GM11168 (cell line): ENCODE measurements around the gene VDAC1.
"Not testable (repeated sequence)": the region's sequence is repeated elsewhere in the genome, so short reads cannot be mapped to it uniquely, and the experiment has no call there.

ENCODE experiments used
- in situ Hi-C: fragments of 300-500 bp; cut with MboI; formaldehyde crosslinking; loops from one replicate; pipeline ENCODE4 v1.12.0; 2022; ENCODE audit warnings: low sequenced_read_pairs; ENCODE audit not compliant: unreplicated experiment

VDAC1 gene

DNA sequence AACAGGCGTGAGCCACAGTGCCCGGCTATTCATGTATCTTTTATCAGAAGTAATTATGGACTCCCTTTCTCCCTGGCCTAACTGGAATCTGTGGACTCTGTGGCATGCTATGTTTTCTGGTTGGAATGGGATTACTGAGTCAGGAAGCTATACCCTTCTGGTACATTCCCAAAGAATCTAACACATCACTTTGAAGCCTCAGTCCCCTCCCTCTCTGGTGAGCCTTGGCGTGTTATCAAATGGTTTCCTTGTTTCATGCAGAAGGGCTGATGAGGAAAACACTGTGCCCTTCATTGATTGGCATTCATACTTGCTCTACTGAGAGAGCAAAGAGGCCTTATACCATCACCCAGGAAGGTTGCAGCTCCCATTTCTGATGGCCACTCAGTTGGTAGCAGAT, 59.2 kb downstream of the VDAC1 start:
- in situ Hi-C loops: loop anchor here (10.0 kb wide), 2 partner anchors 391 to 521 kb away; no protein-coding TSS in a partner anchor

DNA sequence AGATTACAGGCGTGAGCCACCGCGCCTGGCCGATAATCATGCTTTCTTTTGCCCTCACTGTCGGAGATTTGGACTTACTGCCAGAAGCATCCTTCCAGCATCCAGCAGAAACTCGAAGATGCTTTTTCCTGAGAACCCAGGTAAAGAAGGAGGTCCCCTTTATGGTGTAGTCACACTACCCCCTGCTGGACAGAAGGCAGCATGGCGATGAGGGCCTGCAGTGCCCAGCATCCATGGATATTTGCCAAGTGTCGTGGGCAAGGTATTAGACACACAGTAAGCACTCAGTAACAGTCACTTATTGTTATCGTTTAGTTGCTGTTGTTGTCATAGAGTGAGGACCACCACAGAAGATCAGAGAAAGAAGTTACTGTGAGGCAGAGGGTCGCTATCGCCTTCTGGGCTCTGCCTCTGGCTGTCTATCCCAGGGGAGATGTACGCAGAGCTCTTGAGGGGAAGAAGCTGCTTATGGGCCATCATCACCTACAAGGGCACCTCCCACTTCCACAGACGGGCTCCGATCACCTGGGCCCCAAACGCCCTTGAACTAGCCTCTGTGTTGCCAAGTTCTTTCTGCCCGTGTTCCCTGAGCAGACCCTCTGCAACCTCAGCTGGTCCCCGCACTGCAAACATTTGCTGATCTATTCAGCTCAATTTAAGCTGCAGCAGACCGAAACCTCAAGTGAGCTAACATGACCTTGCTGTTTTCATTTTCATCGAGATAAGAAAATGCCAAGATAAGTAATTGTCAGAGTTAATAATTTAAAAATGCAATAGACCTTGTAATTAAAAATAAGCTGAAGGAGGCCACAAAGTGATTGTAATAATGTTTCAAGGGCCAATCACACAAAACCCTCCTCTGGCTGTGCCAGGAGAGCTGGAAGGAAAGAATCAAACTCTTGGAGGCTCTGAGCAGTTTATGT, 60.3 kb downstream of the VDAC1 start:
- in situ Hi-C loops: loop anchor here (10.0 kb wide), 2 partner anchors 390 to 520 kb away; no protein-coding TSS in a partner anchor

DNA sequence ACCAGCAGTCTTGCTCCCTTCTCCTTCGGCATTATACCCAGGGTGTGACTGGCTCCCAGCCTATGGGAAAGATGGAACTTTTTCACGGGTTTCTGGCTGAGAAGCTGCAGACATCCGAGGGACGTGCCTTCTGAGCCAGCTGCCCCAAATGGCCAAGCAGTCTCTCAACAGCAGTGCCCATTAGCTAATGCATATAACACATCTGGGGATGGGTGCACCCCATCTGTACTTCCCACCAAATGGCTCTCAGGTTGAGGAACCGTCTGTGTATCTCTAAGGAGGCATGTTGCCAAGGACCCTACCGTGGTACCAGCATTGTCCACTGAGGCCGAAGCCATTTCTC, 61.3 kb downstream of the VDAC1 start:
- in situ Hi-C loops: loop anchor here (10.0 kb wide), 2 partner anchors 389 to 519 kb away; no protein-coding TSS in a partner anchor

DNA sequence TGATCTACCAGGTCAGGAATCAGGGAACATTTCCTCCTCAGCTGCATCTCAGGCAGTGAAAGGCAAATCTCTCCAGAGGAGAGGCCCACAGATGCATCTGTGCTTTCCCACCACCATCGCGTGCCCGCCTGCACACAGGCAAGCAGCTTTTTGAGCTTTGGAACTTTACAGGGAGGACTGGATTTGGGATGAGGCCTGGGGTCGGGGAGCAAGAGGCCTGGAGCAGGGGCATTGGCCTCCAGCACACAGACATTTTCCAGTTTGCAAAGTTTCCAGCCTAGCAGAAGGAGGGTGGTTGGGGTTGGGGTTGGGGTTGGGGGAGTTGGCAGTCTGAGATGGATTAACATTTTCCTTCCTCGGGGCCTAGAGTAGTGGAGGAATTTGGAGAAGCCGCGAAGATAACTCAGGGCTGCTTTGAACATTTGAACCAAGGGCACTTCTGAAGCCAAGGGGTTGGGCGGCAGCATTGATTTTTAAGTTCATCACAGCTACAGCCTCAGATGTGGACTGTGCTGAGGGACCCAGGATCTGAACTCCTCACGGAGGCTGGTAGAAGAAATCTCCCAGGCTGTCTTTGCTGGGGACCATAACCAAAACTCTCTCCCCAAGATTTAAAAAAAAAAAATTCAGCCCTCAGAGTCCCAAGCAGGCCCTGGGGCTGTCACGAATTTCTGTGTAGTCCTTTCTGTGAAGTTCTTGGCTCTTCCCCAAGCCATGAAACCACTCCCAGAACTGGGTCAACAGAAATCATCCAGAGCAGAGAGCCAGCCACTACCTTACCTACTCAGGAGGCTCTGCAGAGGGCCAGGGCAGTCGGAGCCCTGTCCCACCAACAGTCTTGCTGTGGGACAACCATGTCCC, 61.9 kb downstream of the VDAC1 start:
- in situ Hi-C loops: loop anchor here (10.0 kb wide), 2 partner anchors 388 to 518 kb away; no protein-coding TSS in a partner anchor

DNA sequence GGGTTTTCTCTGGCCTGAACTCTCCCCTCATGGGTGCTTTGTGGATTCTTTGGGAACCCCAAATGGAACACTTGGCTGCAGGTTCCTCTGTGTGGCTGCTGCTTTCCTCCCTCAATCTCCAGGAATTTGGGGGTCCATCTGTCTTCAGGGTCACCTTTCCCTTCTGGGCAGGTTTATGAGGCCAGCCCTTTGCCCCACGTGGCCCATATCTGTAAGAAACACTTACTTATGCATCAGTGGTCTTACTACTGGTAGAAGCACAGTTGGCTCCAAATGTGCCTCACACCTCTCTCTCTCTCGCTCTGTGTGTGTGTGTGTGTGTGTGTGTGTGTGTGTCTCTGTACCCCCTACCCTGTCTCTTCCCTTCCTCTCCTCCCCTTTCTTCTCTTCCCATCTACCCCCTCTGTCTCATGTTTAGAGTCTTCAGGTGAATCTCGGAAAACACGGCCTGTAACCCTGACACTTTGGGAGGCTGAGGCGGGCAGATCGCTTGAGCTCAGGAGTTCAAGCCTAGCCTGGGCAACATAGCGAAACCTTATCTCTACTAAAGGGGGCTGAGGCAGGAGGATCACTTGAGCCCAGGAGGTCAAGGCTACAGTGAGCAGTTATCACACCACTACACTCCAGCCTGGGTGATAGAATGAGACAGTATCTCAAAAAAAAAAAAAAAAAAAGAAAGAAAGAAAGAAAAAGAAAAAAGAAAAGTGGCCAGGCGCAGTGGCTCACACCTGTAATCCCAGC, 63.1 kb downstream of the VDAC1 start:
- in situ Hi-C loops: loop anchor here (10.0 kb wide), 2 partner anchors 387 to 517 kb away; no protein-coding TSS in a partner anchor

DNA sequence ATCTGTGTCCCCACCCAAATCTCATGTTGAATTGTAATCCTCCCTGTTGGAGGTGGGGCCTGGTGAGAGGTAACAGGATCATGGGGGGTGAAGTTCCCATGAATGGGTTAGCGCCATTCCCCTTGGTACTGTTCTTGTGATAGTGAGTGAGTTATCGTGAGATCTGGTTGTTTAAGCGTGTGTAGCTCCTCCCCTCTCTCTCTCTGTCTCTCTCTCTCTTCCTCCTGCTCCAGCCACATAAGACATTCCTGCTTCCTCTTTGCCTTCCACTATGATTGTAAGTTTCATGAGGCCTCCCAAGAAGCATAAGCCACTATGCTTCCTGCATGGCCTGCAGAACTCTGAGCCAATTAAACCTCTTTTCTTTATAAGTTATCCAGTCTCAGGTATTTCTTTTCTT, 65.1 kb downstream of the VDAC1 start:
- in situ Hi-C loops: loop anchor here (10.0 kb wide), 2 partner anchors 385 to 515 kb away; no protein-coding TSS in a partner anchor

DNA sequence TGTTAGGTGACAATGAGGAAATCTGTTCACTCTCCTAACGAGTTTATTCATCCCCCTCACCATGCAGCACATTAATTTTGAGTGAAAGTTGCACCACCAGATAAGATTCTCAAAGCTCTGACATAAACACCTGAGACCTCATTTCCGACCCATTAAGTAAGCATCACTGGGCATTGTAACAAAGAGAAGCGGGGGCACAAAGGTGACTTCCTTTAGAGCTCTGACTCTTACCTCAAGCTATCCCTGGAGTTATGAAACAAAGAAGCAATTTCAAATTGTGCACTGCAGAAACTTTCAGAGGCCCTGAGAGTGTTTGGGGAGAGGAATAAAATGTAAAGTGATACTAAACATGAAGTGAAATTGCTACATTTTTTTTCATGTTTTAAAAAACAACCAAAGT, 65.8 kb downstream of the VDAC1 start:
- in situ Hi-C loops: no loop called here

DNA sequence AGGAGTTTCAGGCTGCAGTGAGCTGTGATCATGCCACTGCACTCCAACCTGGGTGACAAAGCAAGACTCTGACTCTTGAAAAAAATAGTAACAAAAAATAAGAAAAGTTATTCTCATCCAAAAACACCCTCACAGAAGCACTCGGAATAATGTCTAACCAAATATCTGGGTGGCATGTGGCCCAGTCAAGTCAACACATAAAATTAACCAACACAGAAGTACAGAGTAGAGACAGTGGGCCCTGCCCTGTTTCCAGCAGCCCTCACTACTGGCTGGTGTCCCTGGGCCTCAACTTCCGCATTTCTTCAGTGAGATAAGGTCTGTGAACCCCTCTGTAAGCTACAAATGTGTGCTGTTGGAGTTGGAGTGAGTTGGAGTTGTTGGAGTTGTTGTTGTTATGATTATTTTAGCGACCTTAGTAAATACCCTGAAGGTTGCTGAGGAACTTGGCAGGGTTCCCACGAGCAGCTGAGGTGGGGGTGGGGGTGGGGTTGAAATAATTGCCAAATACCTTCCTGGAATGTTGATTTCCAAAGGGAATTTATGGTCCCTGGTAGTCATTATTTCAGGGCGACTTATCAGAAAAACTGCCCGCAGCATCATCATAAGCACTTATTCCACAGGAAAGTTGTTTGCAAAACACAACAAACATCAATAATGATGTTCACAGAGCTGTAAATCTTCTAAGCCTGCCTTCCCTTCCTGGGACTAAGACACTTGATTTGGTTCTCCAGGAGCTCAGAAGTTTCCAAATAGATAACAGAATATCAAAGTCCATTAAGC, 66.5 kb downstream of the VDAC1 start:
- in situ Hi-C loops: no loop called here

DNA sequence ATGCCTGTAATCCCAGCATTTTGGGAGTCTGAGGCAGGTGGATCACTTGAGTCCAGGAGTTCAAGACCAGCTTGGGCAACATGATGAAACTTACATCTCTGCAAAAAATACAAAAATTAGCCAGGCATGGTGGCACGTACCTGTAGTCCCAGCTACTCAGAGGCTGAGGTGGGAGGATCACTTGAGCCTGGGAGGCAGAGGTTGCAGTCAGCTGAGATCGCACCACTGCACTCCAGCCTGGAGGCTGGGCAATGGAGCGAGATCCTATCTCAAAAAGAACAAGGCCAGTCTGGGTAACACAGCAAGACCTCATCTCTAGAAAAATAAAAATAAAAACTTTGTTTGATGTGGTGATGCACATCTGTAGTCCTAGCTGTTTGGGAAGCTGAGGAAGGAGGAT, 67.1 kb downstream of the VDAC1 start:
- in situ Hi-C loops: not testable (repeated sequence)

DNA sequence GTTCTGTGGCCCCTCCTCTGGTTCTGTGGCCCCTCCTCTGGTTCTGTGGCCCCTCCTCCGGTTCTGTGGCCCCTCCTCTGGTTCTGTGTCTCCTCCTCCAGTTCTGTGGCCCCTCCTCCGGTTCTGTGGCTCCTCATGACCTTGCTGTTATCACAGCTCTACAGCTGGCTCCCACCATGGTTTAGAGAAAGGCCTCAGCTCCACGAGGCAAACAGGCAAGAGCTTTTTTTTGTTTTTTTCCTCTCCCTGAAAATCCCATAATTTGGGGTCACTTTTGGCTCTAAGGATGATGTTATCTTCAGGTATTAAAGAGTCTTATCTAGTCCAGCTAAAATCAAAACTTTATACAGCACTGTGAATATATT, 68.1 kb downstream of the VDAC1 start:
- in situ Hi-C loops: no loop called here

DNA sequence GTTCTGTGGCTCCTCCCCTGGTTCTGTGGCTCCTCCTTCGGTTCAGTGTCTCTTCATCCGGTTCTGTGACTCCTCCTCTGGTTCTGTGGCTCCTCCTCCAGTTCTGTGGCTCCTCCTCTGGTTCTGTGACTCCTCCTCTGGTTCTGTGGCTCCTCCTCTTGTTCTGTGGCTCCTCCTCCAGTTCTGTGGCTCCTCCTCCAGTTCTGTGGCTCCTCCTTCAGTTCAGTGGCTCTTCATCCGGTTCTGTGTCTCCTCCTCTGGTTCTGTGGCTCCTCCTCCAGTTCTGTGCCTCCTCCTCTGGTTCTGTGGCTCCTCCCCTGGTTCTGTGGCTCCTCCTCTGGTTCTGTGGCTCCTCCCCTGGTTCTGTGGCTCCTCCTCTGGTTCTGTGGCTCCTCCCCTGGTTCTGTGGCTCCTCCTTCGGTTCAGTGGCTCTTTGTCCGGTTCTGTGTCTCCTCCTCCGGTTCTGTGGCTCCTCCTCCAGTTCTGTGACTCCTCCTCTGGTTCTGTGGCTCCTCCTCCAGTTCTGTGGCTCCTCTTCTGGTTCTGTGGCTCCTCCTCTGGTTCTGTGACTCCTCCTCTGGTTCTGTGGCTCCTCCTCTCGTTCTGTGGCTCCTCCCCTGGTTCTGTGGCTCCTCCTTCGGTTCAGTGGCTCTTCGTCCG, 68.7 kb downstream of the VDAC1 start:
- in situ Hi-C loops: not testable (repeated sequence)

DNA sequence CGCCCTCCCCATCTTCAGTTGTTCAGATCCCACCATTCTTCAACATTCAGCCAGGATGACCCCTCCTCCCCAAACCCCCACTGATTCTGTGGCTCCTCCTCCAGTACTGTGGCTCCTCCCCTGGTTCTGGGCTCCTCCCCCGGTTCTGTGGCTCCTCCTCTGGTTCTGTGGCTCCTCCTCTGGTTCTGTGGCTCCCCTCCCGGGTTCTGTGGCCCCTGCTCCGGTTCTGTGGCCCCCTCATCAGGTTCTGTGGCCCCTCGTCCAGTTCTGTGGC, 69.2 kb downstream of the VDAC1 start:
- in situ Hi-C loops: no loop called here

DNA sequence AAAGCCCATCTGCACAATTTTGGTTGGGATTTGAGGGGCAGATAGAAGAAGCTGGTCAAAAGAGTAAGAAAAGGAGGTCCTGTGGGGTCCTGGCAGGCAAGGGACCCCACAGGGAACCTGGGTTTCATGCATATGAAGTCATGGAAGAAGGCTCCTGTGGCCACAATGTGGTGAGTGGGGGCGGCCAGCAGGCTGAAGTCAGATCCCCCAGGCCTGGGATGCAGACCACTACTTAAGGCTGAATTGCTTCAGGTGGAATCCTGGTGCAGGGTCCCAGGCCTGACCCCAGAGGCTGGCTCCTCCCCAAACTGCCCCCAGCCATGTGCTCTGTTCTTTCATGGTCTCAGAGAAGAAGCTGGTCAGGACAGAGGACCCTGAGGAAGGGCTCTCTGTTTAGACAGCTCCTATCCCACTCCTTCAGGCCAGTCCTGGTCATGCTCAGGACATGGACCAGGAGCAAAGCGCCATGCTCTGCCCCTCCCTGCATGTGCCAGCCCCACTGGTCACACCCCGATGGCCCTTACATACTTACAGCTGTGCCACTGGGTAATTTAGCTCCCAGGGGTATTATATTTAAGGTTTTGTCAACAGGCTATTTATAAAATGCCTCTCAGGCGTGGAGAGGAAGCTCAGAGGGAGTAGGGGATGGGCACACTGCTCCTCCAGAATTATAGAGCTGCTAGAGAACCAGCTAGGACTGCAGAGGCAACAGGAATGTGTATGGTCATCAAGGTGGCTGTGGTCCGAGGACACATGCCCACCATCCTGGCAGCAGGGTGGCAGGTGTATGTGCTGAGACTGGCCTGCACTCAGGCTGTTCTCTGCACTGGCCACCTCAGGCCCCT, 69.7 kb downstream of the VDAC1 start:
- in situ Hi-C loops: no loop called here

DNA sequence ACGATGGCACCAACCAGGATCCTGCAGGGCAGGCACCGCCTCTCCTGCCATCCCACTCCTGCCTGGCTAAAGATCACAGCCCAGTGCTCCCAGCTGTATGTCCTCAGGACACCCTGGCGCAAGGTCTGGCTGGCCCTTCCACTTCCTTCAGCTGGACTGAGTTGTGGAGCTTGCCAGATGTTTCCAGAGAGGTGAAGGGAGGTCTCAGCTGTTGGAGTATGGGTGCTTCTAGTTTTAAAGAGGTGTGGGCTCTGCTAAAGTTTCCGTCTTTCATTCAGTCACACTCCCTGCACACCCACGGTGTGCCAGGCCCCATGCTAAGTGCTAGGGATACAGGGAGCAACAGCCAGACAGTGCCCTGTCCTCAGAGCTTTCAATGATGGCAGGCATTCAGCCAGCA, 70.5 kb downstream of the VDAC1 start:
- in situ Hi-C loops: no loop called here

DNA sequence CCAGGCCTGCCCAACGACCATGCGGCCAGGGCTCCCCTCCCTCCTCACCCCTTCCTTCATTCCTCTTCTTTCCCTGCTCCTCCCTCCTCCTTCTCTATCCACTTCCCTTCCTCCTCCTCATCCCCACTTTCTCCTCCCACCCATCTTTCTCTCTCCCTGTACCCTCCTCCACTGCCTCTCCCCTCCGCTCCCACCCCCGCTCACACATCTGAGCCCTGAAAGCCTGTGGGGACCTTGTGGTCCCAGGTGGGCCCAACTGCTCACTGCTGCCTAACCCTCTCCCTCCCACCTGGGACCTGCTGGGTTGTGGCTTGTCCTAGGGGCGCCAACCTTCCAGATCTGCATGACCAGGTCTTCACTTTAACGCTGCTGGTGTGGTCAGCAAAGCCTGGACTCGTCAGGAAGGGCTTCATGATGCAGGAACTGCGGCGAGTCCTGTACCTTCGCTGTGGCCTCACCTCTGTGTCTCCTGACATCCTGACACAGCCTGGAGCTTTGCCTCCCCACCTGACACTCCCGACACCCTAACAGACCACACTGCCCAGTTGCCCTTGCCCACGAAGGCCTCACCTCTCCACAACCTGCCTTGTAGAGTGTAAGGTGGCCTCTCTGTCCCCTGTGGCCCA, 71.0 kb downstream of the VDAC1 start:
- in situ Hi-C loops: no loop called here

DNA sequence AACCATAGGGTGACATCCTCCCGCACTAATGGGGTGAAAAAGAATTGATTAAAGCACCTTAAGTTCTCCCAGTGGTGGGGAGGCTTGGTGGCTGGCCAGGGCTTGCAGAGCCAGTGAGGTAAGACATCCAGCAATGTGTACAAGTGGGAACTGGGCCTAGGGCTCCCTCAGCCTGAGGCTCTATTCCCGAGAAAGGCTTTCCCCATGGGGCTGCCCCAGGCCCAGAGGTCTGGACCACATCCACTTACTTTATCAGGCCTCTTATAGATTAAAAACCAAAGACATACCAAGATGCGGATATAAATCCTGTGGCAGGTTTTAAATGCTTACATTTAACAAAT, 71.6 kb downstream of the VDAC1 start:
- in situ Hi-C loops: no loop called here

DNA sequence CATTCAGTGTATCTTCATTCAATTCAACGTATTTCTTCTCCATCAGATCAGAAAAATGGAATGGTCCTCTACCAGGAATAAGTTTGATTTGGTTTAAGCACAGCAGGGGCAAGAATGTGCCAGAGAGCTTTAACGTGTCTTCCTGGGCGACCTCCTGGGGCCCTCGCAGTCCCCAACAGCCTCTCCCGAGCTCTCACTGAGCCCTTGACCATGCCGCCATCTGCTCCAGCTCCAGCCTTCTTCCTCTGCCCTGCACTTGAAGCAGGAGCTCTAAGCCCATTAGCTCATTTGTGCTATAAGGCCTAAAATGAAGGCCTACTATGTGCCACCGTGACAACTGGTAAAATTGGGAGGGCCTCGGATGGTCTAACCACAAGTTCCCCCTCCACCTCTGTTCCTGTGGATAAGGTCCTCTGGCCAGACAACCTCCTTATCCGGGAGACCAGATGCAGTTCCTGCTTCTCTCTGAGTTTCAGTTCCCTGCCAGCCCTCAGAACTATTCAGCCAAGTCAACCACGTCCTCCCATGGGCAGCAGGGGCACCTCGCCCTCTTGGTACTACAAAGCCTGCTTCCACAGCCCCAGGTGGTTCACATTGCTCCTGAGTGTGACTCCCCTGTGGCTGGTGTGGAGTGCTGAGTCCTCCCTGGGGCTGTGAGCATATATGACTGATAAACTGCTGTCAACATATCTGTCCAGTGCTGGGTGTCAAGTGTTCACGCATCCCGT, 72.2 kb downstream of the VDAC1 start:
- in situ Hi-C loops: no loop called here
